Fibroblast of lung (primary cell): ENCODE data around the gene PTTG2.

ENCODE experiments used
- CTCF ChIP-seq, 2 donors: IDR thresholded peaks in 1 of 2; conservative IDR thresholded peaks in 1 of 2; 1 replicate in 1 of 2; 2 replicates in 1 of 2; pipeline ENCODE4 v1.5.1; 2011 to 2012; ENCODE audit warnings: low read length in 2 of 2, control low read depth in 1 of 2, inconsistent platforms in 1 of 2, low read depth in 1 of 2, mild to moderate bottlenecking in 1 of 2
- EZH2 ChIP-seq: IDR thresholded peaks from 2 replicates; pipeline ENCODE4 v1.5.1; 2012; ENCODE audit warnings: low read length, control low read depth, mild to moderate bottlenecking; ENCODE audit errors: missing control alignments

GRCh38 chr4:38009949-38010348 is 49.8 kb downstream of the PTTG2 start:
- TF ChIP-seq EZH2 (no peak), CTCF (conservative IDR thresholded peaks at IDR 0.05 in 1 of 2, IDR thresholded peaks at IDR 0.05 in 1 of 2; ENCODE audit: low read depth in 1 of 2, low read length in 2 of 2) (no peak)
